ENCODE data around the gene FAM168A. TPM values are rescaled to one million over a fixed set of nuclear protein-coding genes. Genes with fewer than 3 reads are reported as not detected.
"Not testable (repeated sequence)": the region's sequence is repeated elsewhere in the genome, so short reads cannot be mapped to it uniquely, and the experiment has no call there.

Gene FAM168A
- total and polyA plus RNA-seq, 12 donors: 7.7 to 41.8 (median 35.3) TPM

GRCh38 chr11:73480677-73481076 lies 117.2 kb downstream of the FAM168A start:
- WGBS, 4 donors: 45 to 52% (median 48%) methylated on average over 2 of the region's 2 CpGs
- no peak for DNase-seq
- intact Hi-C loops (cut with DNase I): no loop called here
- H3K27me3 ChIP-seq: no peaks in the 10 kb centered on the region
- H3K36me3 ChIP-seq (replicated peaks in 1 of 2): no peaks in the 10 kb centered on the region
- peak overlapping the region in 1 of 5 donors; percentile 3 for H3K27ac ChIP-seq
- TF ChIP-seq POLR2A (IDR thresholded peaks at IDR 0.05): no peak
- H3K4me3 ChIP-seq: no peak overlapping the region
- H3K4me1 ChIP-seq (replicated peaks in 1 of 2): peaks cover 0 to 6% of the 10 kb centered on the region in 2 donors
- peaks cover 6 to 12% (median 8%) of the 10 kb centered on the region in 3 donors for H3K9me3 ChIP-seq (replicated peaks in 1 of 3)

GRCh38 chr11:73478737-73479347 lies 119.1 kb downstream of the FAM168A start:
- DNase-seq: no peak
- Histone ChIP-seq H3K4me3 (no peak overlapping the region), H3K4me1 (replicated peaks in 1 of 2) (peaks cover 0 to 6% of the 10 kb centered on the region in 2 donors), H3K27ac (no peak overlapping the region), H3K9me3 (replicated peaks in 1 of 3) (peaks cover 6 to 12% (median 8%) of the 10 kb centered on the region in 3 donors), H3K36me3 (replicated peaks in 1 of 2) (no peaks in the 10 kb centered on the region), H3K27me3 (no peaks in the 10 kb centered on the region)
- no peak for TF ChIP-seq POLR2A (IDR thresholded peaks at IDR 0.05)
- peak in 5 of 6 experiments; percentile 21 to 54 (median 42) for TF ChIP-seq CTCF (IDR thresholded peaks at IDR 0.05)
- intact Hi-C loops (cut with DNase I): no loop called here
- 54 to 82% (median 65%) methylated on average over 1 of the region's 1 CpG for WGBS, 4 donors

GRCh38 chr11:73477518-73477917 lies 120.4 kb downstream of the FAM168A start:
- peaks cover 0 to 6% of the 10 kb centered on the region in 2 donors for H3K4me1 ChIP-seq (replicated peaks in 1 of 2)
- H3K27me3 ChIP-seq: no peaks in the 10 kb centered on the region
- DNase-seq: no peak
- intact Hi-C loops (cut with DNase I): no loop called here
- no peak overlapping the region for H3K27ac ChIP-seq
- no peaks in the 10 kb centered on the region for H3K36me3 ChIP-seq (replicated peaks in 1 of 2)
- no peak overlapping the region for H3K4me3 ChIP-seq
- H3K9me3 ChIP-seq (replicated peaks in 1 of 3): peaks cover 6 to 12% (median 8%) of the 10 kb centered on the region in 3 donors
- no peak for TF ChIP-seq CTCF (IDR thresholded peaks at IDR 0.05)
- TF ChIP-seq POLR2A (IDR thresholded peaks at IDR 0.05): no peak
- 90 to 98% (median 96%) methylated on average over 2 of the region's 2 CpGs for WGBS, 4 donors

- intact Hi-C loops (cut with DNase I): no loop called here
- no peaks in the 10 kb centered on the region for H3K27me3 ChIP-seq
- H3K4me3 ChIP-seq: no peak overlapping the region
- no peak for DNase-seq
- no peak overlapping the region for H3K27ac ChIP-seq
- no peaks in the 10 kb centered on the region for H3K36me3 ChIP-seq (replicated peaks in 1 of 2)
- H3K4me1 ChIP-seq (replicated peaks in 1 of 2): peaks cover 0 to 2% of the 10 kb centered on the region in 2 donors
- no peak for TF ChIP-seq POLR2A (IDR thresholded peaks at IDR 0.05)
- TF ChIP-seq CTCF (IDR thresholded peaks at IDR 0.05): no peak
- peaks cover 6 to 12% (median 8%) of the 10 kb centered on the region in 3 donors for H3K9me3 ChIP-seq (replicated peaks in 1 of 3)
These were observed 122.3 kb downstream of the FAM168A start for GRCh38 chr11:73475549-73476095.

- H3K27ac ChIP-seq: no peak overlapping the region
- H3K27me3 ChIP-seq: no peaks in the 10 kb centered on the region
- DNase-seq: no peak
- intact Hi-C loops (cut with DNase I): no loop called here
- peaks cover 6 to 12% (median 8%) of the 10 kb centered on the region in 3 donors for H3K9me3 ChIP-seq (replicated peaks in 1 of 3)
- TF ChIP-seq CTCF (IDR thresholded peaks at IDR 0.05): no peak
- TF ChIP-seq POLR2A (IDR thresholded peaks at IDR 0.05): no peak
- no peak overlapping the region for H3K4me3 ChIP-seq
- H3K36me3 ChIP-seq (replicated peaks in 1 of 2): no peaks in the 10 kb centered on the region
- 93 to 100% (median 100%) methylated on average over 1 of the region's 1 CpG for WGBS, 4 donors
- H3K4me1 ChIP-seq (replicated peaks in 1 of 2): peaks cover 0 to 10% of the 10 kb centered on the region in 2 donors
These were observed 124.7 kb downstream of the FAM168A start for GRCh38 chr11:73473252-73473651.

GRCh38 chr11:73470036-73470612 lies 127.8 kb downstream of the FAM168A start:
- H3K4me3 ChIP-seq; DNase-seq; intact Hi-C loops (cut with DNase I); H3K9me3 ChIP-seq (replicated peaks in 1 of 3); H3K27me3 ChIP-seq; H3K36me3 ChIP-seq (replicated peaks in 1 of 2): not testable (repeated sequence)
- 89 to 93% (median 92%) methylated on average over 13 of the region's 13 CpGs for WGBS, 4 donors
- Histone ChIP-seq H3K27ac (peak overlapping the region in 2 of 5 donors; percentile 6 to 62), H3K4me1 (replicated peaks in 1 of 2) (peaks cover 0 to 35% of the 10 kb centered on the region in 2 donors)
